SJSA1 (cell line): Measurements from ENCODE around the gene APMAP. TPM values are rescaled to one million over a fixed set of nuclear protein-coding genes. Genes with fewer than 3 reads are reported as not detected.
A peak's percentile ranks its signal among the peaks of the same experiment; 100 is the strongest.

Source experiments
- DNase-seq, 2 experiments: peaks; one replicate each; pipeline ENCODE4 v3.0.0-alpha.2; 2015 to 2020; ENCODE audit warnings: low spot score in 2 of 2, low read depth in 1 of 2
- H3K27ac ChIP-seq: fragments of 250-450 bp; sonication (Bioruptor Pico); 2 replicates; pipeline ENCODE4 v1.5.1; 2020; ENCODE audit warnings: mild to moderate bottlenecking, moderate library complexity
- H3K27me3 ChIP-seq: fragments of 250-450 bp; sonication (Bioruptor Pico); replicated peaks from 2 replicates; pipeline ENCODE4 v1.5.1; 2020; ENCODE audit warnings: mild to moderate bottlenecking, moderate library complexity
- H3K36me3 ChIP-seq: fragments of 250-450 bp; sonication (Bioruptor Pico); 2 replicates; pipeline ENCODE4 v1.5.1; 2020; ENCODE audit warnings: mild to moderate bottlenecking
- H3K4me1 ChIP-seq: fragments of 250-450 bp; sonication (Bioruptor Pico); replicated peaks from 2 replicates; pipeline ENCODE4 v1.6.1; 2021; ENCODE audit warnings: mild to moderate bottlenecking
- H3K4me3 ChIP-seq: fragments of 250-450 bp; sonication (Bioruptor Pico); 2 replicates; pipeline ENCODE4 v1.5.1; 2020; ENCODE audit warnings: mild to moderate bottlenecking
- H3K9me3 ChIP-seq: fragments of 250-450 bp; sonication (Bioruptor Pico); replicated peaks from 2 replicates; pipeline ENCODE4 v1.5.1; 2020; ENCODE audit warnings: mild to moderate bottlenecking
- total RNA-seq: library from RNA; depleted of rRNA; stranded (reverse); fragments of >200 nt; shearing (Covaris generic); gene quantifications from 2 replicates; pipeline ENCODE4 v1.2.3, GENCODE V29; 2014

The APMAP gene
- total RNA-seq, 1 experiment from 2014 or later, result 167 TPM

DNA sequence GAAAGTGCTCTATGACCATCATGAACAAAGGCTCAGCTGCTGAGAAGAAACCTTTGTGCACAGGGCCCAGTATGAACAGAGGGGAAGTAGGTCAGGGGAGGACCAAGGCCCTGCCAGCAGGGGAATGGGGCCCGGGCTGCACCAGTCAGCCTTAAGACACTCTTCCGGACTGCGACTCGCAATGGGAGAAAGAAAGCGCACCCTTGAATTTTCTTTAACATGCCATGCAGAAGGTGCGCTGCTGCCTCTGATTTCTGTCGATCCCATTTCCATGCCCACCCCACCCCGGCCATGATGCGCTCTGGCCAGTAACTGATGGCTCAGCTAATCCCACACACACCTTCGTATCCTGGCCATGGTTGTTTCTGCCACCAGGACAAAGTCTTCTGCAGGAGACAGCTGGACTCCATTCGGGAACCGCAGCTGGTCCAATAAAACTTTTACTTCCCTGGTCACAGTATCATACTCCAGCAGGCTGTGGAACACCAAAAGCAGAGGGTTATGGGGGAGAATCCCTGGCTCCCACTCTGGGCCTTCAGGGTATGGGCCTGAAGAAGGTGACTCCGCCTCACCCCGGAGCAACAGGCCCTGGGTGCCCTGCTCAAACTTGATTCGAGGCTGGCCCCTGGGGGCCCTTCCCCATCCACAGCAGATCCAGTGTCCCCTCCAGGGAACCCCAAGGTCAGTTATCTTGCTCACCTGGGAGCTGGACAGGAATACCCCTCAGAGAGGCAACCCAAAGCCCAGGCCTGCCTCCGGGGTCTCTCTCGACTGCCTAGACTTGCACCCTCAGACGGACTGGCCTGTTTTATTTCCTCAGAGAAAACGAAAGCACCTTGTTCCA is 23.1 kb downstream of the APMAP start:
- DNase-seq, result peak in 1 of 2 experiments; percentile 32
- H3K4me1 ChIP-seq, result no peaks in the 10 kb centered on the region
- H3K9me3 ChIP-seq, result no peaks in the 10 kb centered on the region
- H3K4me3 ChIP-seq, result no peak overlapping the region
- H3K36me3 ChIP-seq, result peaks cover 64% of the 10 kb centered on the region
- H3K27ac ChIP-seq, result no peak overlapping the region
- no peaks in the 10 kb centered on the region for H3K27me3 ChIP-seq

DNA sequence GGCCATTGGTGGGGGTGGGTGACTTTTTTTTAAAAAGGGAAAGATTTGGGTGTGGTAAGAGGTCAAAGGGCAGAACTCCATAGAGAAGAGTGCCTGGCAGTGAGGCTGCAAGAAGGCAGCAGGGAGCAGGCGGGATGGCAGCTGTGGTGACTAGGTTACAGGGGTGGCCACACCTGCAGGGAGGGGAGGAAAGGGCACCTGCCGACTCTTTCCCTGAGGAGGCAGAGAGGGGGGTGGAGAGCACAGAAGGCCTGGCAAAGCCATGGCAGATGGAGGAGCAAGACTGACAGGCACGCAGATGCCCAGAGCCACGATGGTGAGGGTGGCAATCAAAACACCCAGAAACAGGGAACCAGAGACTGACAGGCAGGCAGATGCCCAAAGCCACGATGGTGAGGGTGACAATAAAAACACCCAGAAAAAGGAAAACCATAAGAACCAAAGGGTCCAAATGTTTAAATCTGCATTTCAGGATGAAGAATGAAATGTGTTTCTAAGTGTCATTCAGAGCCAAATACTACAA is 24.2 kb downstream of the APMAP start:
- H3K4me1 ChIP-seq, result no peaks in the 10 kb centered on the region
- H3K27me3 ChIP-seq, result no peaks in the 10 kb centered on the region
- no peak overlapping the region for H3K27ac ChIP-seq
- peaks cover 65% of the 10 kb centered on the region for H3K36me3 ChIP-seq
- H3K9me3 ChIP-seq, result no peaks in the 10 kb centered on the region
- H3K4me3 ChIP-seq, result no peak overlapping the region
- peak in 1 of 2 experiments; percentile 30 for DNase-seq

DNA sequence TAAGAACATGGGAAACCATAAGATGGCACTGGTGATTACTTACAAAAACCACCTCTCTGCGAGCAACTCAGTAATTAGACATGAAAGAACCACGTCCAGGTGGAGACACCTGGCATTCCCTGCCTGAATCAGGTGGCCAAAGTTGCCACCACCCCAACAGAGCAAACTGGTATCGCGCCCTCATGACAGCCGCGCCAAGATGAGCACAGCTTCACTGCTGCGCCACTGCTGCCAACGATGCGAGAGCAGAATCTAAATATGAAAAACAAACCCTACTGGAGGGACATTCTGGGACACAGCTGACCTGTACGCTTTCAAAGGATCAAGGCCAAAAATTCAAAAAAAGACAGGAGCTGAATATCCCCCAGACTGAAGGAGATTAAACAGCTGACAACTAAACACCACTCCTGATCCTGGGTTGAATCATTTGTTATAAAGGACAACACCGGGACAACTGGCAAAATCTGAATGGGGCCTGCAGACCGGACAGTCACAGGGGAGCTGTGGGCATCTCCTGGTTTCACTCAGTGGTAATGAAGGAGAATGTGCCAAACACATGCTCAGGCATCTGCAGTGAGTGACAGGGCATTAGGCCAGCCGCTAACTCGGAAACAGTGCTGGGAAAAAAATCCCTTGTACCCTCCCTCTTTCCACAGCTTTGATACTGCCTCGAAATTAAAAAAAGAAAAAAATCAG is 26.1 kb downstream of the APMAP start:
- peak in 1 of 2 experiments; percentile 28 for DNase-seq
- Histone ChIP-seq H3K36me3 (peaks cover 64% of the 10 kb centered on the region), H3K9me3 (no peaks in the 10 kb centered on the region), H3K27me3 (no peaks in the 10 kb centered on the region), H3K27ac (no peak overlapping the region), H3K4me3 (no peak overlapping the region), H3K4me1 (no peaks in the 10 kb centered on the region)

DNA sequence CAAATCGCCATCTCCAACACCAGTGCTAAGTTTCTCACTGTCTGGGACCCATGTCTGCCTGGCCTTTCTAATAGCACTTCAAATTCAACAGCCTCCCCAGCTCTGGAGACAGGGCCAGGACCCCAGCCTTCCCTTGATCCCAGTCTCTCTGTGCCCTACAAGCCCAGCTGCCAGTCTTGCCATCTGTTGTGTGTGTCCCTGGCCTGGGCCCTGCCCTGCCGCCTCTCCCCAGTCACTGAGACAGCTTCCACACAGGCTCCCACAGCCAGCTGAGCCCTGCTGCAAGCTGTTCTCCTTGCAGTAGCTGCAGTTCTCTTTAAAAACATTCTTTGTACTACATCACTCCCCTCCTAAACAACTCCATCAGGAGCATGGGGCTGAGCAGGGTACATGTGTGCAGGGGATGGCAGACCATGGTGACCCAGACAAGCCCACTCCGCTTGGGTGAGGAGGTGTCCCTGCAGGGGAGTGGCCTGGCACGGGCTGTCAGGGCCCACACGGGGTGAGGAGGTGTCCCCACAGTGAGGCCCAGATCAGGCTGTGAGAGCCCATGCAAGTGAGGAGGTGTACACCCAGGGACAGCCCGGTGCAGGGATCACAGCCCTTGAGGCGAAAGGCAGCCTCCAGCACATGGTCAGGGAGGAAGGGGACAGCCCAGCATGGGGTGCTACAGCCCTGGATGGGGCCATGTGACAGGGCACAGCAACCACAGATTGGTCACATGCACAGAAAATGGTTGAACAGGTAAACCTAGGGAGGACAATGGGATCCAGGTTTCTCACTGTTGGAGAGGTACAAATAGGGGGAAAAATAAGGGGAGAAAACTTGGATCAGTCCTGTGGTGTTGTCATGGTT is 27.3 kb downstream of the APMAP start:
- Histone ChIP-seq H3K4me3 (no peak overlapping the region), H3K36me3 (peaks cover 64% of the 10 kb centered on the region), H3K27me3 (no peaks in the 10 kb centered on the region), H3K27ac (no peak overlapping the region), H3K9me3 (no peaks in the 10 kb centered on the region), H3K4me1 (no peaks in the 10 kb centered on the region)
- DNase-seq, result peak in 1 of 2 experiments; percentile 30

DNA sequence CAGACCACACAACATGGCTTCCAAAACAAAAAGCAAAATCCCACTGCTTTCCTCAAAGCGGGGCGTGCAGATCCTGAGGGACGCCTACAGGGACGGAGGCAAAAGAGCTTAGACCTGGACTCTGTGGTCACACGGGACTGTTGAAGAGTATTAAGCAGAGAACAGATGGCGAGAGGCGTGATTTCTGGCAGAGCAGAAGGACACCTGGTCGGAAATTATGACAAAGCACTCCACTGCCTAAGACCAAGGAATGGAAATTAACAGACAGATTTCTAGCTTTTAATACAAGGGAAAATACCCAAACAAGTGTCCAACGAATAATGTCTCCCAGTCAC is 28.1 kb downstream of the APMAP start:
- H3K4me1 ChIP-seq, result no peaks in the 10 kb centered on the region
- H3K36me3 ChIP-seq, result peaks cover 56% of the 10 kb centered on the region
- no peak overlapping the region for H3K27ac ChIP-seq
- no peaks in the 10 kb centered on the region for H3K27me3 ChIP-seq
- no peak overlapping the region for H3K4me3 ChIP-seq
- no peaks in the 10 kb centered on the region for H3K9me3 ChIP-seq
- peak in 1 of 2 experiments; percentile 20 for DNase-seq

DNA sequence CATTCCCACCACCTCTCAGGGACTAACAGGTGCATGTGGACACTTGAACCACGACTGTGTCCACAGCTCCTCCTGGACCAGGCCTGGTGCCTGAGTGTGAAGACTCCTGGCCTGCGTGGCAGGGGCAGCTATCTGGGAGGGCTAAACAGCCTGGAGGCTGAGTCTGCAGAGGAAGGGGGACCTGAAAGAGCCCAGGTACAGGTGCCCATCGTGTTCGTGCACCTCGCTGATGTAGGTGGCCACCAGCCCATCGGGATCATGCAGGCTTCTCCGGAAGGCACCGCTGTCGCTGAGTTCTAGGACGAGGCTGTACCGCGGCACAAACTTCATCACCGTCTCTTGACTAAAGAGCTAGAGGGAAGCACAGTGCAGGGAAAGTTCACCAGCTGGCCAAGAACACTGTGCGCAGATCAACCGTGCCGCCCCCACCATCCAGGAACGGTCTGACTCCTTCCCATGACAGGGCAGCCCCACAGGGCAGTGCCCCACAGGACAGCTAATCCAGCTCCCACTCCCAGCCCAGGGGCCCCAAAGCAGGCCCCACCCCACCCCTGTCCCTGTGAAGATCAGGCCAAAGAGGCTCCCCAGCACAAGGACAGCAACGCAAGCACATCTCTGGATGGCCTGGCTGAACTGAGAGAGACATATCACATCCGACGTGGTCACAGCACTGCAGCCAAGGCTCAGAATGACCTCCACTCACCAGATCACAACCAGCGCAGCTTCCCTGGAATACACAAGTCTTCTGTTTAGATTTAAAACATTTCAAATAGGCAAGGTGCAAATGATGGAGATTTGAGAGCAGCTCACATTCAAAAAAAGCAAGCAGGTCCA is 28.7 kb downstream of the APMAP start:
- Histone ChIP-seq H3K4me1 (no peaks in the 10 kb centered on the region), H3K27me3 (no peaks in the 10 kb centered on the region), H3K36me3 (peaks cover 50% of the 10 kb centered on the region), H3K27ac (no peak overlapping the region), H3K4me3 (no peak overlapping the region), H3K9me3 (no peaks in the 10 kb centered on the region)
- DNase-seq, result peak in 1 of 2 experiments; percentile 41

DNA sequence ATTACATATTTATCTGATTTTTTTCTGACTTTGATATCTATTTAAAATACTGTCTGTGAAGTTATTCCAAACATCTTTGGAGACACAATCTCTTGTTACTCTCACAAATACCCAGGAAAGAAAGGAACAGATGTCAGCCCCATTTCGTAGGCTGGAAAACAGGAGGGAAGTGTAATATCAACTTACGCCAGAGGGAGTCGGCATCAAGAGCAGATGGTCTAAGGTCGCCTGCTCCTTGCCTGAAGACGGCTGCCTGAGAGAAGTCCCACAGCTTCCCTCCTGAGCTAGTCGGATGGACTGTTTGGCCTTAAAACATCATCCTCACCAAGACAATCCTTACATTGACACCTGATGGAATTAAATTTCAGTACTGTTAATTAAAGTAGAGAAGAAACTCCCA is 30.0 kb downstream of the APMAP start:
- DNase-seq, result no peak
- Histone ChIP-seq H3K9me3 (no peaks in the 10 kb centered on the region), H3K4me3 (no peak overlapping the region), H3K4me1 (no peaks in the 10 kb centered on the region), H3K27me3 (no peaks in the 10 kb centered on the region), H3K27ac (no peak overlapping the region), H3K36me3 (peaks cover 40% of the 10 kb centered on the region)

DNA sequence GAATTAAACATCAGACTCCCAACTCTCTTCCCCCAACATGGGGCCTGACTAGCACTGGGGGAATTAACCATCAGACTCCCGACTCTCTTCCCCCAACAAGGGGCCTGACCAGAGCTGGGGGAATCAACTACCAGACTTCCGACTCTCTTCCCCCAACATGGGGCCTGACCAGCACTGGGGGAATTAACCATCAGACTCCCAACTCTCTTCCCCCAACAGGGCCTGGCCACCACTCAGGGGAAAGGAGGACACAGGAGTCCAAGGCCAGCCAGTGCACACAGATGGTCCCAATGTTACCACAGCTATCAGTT is 30.4 kb downstream of the APMAP start:
- Histone ChIP-seq H3K27me3 (no peaks in the 10 kb centered on the region), H3K36me3 (peaks cover 37% of the 10 kb centered on the region), H3K9me3 (no peaks in the 10 kb centered on the region), H3K4me1 (no peaks in the 10 kb centered on the region), H3K27ac (no peak overlapping the region), H3K4me3 (no peak overlapping the region)
- DNase-seq, result peak in 1 of 2 experiments; percentile 20

DNA sequence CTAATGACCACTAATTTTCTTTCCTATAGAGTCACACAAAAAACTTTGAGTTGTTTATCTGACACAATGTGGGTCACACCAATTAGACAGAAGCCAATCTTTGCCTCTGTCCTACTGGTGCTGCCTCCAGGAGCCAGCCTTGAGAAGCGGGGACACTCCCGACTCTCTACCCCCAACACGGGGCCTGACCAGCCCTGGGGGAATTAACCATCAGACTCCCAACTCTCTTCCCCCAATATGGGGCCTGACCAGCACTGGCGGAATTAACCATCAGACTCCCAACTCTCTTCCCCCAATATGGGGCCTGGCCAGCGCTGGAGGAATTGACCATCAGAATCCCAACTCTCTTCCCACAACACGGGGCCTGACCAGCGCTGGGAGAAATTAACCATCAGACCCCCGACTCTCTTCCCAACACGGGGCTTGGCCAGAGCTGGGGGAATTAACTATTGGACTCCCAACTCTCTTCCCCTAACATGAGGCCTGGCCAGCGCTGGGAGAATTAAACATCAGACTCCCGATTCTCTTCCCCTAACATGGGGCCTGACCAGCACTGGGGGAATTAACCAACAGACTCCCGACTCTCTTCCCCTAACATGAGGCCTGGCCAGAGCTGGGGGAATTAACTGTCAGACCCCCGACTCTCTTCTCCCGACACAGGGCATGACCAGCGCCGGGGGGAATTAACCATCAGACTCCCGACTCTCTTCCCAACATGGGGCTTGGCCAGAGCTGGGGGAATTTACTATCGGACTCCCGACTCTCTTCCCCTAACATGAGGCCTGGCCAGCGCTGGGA is 31.0 kb downstream of the APMAP start:
- Histone ChIP-seq H3K4me1 (no peaks in the 10 kb centered on the region), H3K27me3 (no peaks in the 10 kb centered on the region), H3K27ac (no peak overlapping the region), H3K9me3 (no peaks in the 10 kb centered on the region), H3K36me3 (peaks cover 34% of the 10 kb centered on the region), H3K4me3 (no peak overlapping the region)
- DNase-seq, result peak in 1 of 2 experiments; percentile 30

DNA sequence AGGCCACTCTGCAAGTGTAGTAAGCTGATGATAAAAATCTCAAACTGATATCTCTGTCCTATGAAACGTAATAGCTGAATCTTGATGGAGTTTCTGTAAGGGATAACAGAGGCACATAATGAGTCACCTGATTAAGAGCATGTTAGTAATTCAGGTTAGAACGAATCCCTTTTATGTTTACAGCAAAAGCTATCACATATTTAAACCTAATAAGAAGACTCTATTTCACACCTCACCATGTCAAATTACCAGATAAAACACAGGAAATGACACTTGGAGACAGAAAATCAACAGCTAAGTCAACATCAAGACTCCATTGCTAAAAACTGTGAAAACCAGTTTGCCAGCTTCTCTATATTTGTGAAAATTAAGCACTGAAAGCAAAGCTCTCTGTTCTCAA is 31.7 kb downstream of the APMAP start:
- H3K9me3 ChIP-seq, result no peaks in the 10 kb centered on the region
- peaks cover 30% of the 10 kb centered on the region for H3K36me3 ChIP-seq
- no peak overlapping the region for H3K4me3 ChIP-seq
- no peak for DNase-seq
- no peaks in the 10 kb centered on the region for H3K4me1 ChIP-seq
- no peaks in the 10 kb centered on the region for H3K27me3 ChIP-seq
- no peak overlapping the region for H3K27ac ChIP-seq

DNA sequence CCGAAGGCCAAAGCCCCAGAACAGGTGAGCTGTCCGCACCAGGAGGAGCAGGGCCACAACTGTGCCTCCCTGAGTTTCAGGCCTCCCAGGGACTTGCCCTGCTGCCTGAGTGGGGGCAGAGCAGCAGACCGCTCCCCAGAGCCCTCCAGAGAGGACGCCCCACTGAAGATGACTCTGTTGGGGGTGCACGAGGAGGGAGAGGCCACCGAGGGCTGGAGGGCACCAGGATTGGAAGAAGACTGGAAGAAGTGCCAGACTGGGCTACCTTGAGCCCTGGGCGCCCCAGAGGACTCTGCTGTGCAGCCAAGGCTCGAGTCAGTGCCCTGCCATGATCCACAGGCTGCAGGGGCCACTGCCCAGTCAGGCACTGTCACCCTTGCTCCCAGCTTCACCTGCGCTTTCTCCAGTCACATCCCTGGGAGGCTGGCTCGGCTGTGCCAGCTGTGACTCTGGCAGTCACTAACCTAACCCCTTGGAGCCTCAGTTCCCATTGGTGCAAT is 32.2 kb downstream of the APMAP start:
- H3K27me3 ChIP-seq, result no peaks in the 10 kb centered on the region
- H3K9me3 ChIP-seq, result no peaks in the 10 kb centered on the region
- H3K4me1 ChIP-seq, result no peaks in the 10 kb centered on the region
- peak in 1 of 2 experiments; percentile 32 for DNase-seq
- no peak overlapping the region for H3K27ac ChIP-seq
- H3K4me3 ChIP-seq, result no peak overlapping the region
- peaks cover 24% of the 10 kb centered on the region for H3K36me3 ChIP-seq

DNA sequence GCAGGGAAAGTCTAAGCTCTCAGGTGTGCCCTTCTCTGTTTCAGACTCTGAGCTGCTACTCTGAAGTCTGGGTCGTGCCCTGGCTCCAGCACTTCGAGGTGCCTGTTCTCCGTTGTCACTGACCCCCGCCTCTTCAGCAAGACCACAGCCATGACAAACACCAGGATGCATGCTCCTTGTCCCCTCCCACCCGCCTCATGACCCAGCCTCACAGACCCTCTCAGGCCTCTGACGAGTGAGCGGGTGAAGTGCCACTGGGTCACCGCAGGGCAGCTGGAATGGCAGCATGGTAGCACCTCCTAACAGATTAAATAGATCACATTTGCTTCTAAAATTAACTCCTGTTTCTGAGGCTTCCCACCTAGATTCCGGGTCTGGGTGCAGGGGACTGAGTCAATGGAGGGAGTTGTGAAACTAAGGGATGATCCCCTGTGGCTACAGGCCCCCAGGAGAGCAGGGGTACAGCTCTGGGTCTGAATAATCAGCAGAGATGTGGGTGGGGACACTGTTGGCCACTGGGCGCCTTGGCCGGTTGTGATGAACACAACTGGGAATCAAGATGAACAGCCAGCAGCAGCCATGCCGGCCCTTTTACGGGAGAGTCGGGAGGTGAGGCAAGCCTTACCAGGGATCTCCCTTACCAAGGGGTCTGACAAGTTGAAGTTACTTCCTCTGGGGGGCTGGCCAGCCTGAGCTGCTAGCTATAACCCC is 32.8 kb downstream of the APMAP start:
- peak in 1 of 2 experiments; percentile 30 for DNase-seq
- H3K27ac ChIP-seq, result no peak overlapping the region

More for the DNA sequence above, 32.8 kb downstream of the APMAP start:
- peaks cover 21% of the 10 kb centered on the region for H3K36me3 ChIP-seq
- no peaks in the 10 kb centered on the region for H3K4me1 ChIP-seq
- H3K9me3 ChIP-seq, result no peaks in the 10 kb centered on the region
- no peak overlapping the region for H3K4me3 ChIP-seq
- no peaks in the 10 kb centered on the region for H3K27me3 ChIP-seq
